DOHH2 (cell line): ENCODE measurements around the gene ECSCR.

ENCODE experiments used
- H3F3A ChIP-seq: fragments of 200-600 bp; sonication (generic), shearing (Covaris generic); 2 replicates; pipeline ENCODE4 v1.6.0; 2016; ENCODE audit warnings: antibody characterized with exemption, mild to moderate bottlenecking; ENCODE audit not compliant: control insufficient read depth, insufficient read depth
- H3K27ac ChIP-seq: fragments of 200-600 bp; sonication (generic); 2 replicates; pipeline ENCODE4 v1.5.1; 2014; ENCODE audit warnings: low read depth, mild to moderate bottlenecking, low read length, moderate library complexity
- H3K27me3 ChIP-seq: fragments of 200-600 bp; sonication (generic); 2 replicates; pipeline ENCODE4 v1.6.1; 2014; ENCODE audit warnings: mild to moderate bottlenecking, low read length, mixed read lengths; ENCODE audit not compliant: control insufficient read depth
- H3K36me3 ChIP-seq: fragments of 200-600 bp; sonication (generic); 2 replicates; pipeline ENCODE4 v1.6.1; 2014; ENCODE audit warnings: mild to moderate bottlenecking, low read length, moderate library complexity, mixed read lengths; ENCODE audit not compliant: control insufficient read depth
- H3K4me1 ChIP-seq: fragments of 200-600 bp; sonication (generic); 2 replicates; pipeline ENCODE4 v1.6.1; 2014; ENCODE audit warnings: mild to moderate bottlenecking, low read length, mixed read lengths; ENCODE audit not compliant: control insufficient read depth
- H3K4me2 ChIP-seq: fragments of 200-600 bp; sonication (generic); 2 replicates; pipeline ENCODE4 v1.6.0; 2014; ENCODE audit warnings: mild to moderate bottlenecking, low read length, moderate library complexity
- H3K4me3 ChIP-seq: fragments of 200-600 bp; sonication (generic); 2 replicates; pipeline ENCODE4 v1.5.1; 2014; ENCODE audit warnings: mild to moderate bottlenecking, low read length, mixed read lengths
- H3K79me2 ChIP-seq: fragments of 200-600 bp; sonication (generic); 2 replicates; pipeline ENCODE4 v1.6.1; 2014; ENCODE audit warnings: mild to moderate bottlenecking, low read length, mixed read lengths; ENCODE audit not compliant: control insufficient read depth
- H3K9me2 ChIP-seq: fragments of 200-600 bp; sonication (generic); replicated peaks from 2 replicates; pipeline ENCODE4 v1.6.1; 2014; ENCODE audit warnings: mild to moderate bottlenecking, low read length, mixed read lengths; ENCODE audit not compliant: control insufficient read depth
- H3K9me3 ChIP-seq: fragments of 200-600 bp; sonication (generic); 2 replicates; pipeline ENCODE4 v1.6.1; 2014; ENCODE audit warnings: antibody characterized with exemption, low read length, mixed read lengths; ENCODE audit not compliant: control insufficient read depth, insufficient read depth
- H4K20me1 ChIP-seq: fragments of 200-600 bp; sonication (generic); 2 replicates; pipeline ENCODE4 v1.6.0; 2014; ENCODE audit warnings: low read depth, mild to moderate bottlenecking, antibody characterized with exemption, low read length, moderate library complexity; ENCODE audit not compliant: control insufficient read depth, insufficient read depth
- CTCF ChIP-seq: fragments of 200-600 bp; sonication (generic); IDR thresholded peaks from one replicate; pipeline ENCODE4 v1.5.1; 2014; ENCODE audit warnings: antibody characterized with exemption, mild to moderate bottlenecking, low read depth, low read length; ENCODE audit not compliant: poor library complexity, severe bottlenecking
- EZH2phosphoT487 ChIP-seq: fragments of 200-600 bp; sonication (generic); IDR thresholded peaks from 2 replicates; pipeline ENCODE4 v1.6.1; 2017; ENCODE audit warnings: borderline replicate concordance, mild to moderate bottlenecking, antibody characterized with exemption, low read length, moderate library complexity, mixed read lengths

The ECSCR gene

GRCh38 chr5:139414581-139415130 lies 47.9 kb downstream of the ECSCR start:
- Histone ChIP-seq H3K4me1 (no peaks in the 10 kb centered on the region), H3K9me2 (no peaks in the 10 kb centered on the region), H3K9me3 (no peaks in the 10 kb centered on the region), H3K27me3 (no peaks in the 10 kb centered on the region), H3K36me3 (no peaks in the 10 kb centered on the region), H3F3A (no peaks in the 10 kb centered on the region), H4K20me1 (no peaks in the 10 kb centered on the region), H3K79me2 (no peaks in the 10 kb centered on the region), H3K27ac (no peak overlapping the region), H3K4me2 (no peak overlapping the region), H3K4me3 (no peak overlapping the region)
- TF ChIP-seq EZH2phosphoT487 = no peak
- no peak for TF ChIP-seq CTCF

- no peaks in the 10 kb centered on the region for H4K20me1 ChIP-seq
- no peaks in the 10 kb centered on the region for H3K79me2 ChIP-seq
- no peaks in the 10 kb centered on the region for H3F3A ChIP-seq
- H3K9me2 ChIP-seq = no peaks in the 10 kb centered on the region
- TF ChIP-seq EZH2phosphoT487 (no peak), CTCF (no peak)
- no peaks in the 10 kb centered on the region for H3K27me3 ChIP-seq
- no peak overlapping the region for H3K4me3 ChIP-seq
- H3K9me3 ChIP-seq = no peaks in the 10 kb centered on the region
- no peaks in the 10 kb centered on the region for H3K36me3 ChIP-seq
- no peak overlapping the region for H3K4me2 ChIP-seq
- no peak overlapping the region for H3K27ac ChIP-seq
- H3K4me1 ChIP-seq = no peaks in the 10 kb centered on the region
Measured at GRCh38 chr5:139413963-139414362, 48.6 kb downstream of the ECSCR start.

GRCh38 chr5:139413153-139413552 lies 49.4 kb downstream of the ECSCR start:
- Histone ChIP-seq H3K36me3 (no peaks in the 10 kb centered on the region), H3K4me2 (no peak overlapping the region), H3K4me1 (peaks cover 3% of the 10 kb centered on the region), H3F3A (no peaks in the 10 kb centered on the region), H3K9me2 (no peaks in the 10 kb centered on the region), H3K27ac (no peak overlapping the region), H4K20me1 (no peaks in the 10 kb centered on the region), H3K4me3 (no peak overlapping the region), H3K9me3 (no peaks in the 10 kb centered on the region), H3K27me3 (no peaks in the 10 kb centered on the region), H3K79me2 (no peaks in the 10 kb centered on the region)
- TF ChIP-seq EZH2phosphoT487 = no peak
- no peak for TF ChIP-seq CTCF
